Calu3 (cell line): Measurements from ENCODE around the gene ZNF804A. TPM values are rescaled to one million over a fixed set of nuclear protein-coding genes. Genes with fewer than 3 reads are reported as not detected.

Source experiments
- Bru-seq: library from RNA; stranded (reverse); fragments of 400-500 nt; gene quantifications from one replicate; lab custom pipeline; 2021; lab: Mats Ljungman, UMichigan
- BruChase-seq, 2 experiments: library from RNA; stranded (reverse); fragments of 400-500 nt; gene quantifications; one replicate each; lab custom pipeline; 2021; lab: Mats Ljungman, UMichigan
- BruUV-seq: library from RNA; stranded (reverse); fragments of 400-500 nt; replicated peaks from 2 replicates; lab custom pipeline; 2021; lab: Mats Ljungman, UMichigan
- CTCF ChIA-PET: fragments of 300-600 bp; sonication (Branson Sonifier 250); formaldehyde crosslinking; loops from one replicate; lab custom pipeline; 2022; ENCODE audit warnings: antibody characterized with exemption; lab: Charles Lee
- DNase-seq: peaks from one replicate; pipeline ENCODE4 v3.0.0; 2022
- H3K27ac Mint-ChIP-seq: one replicate; pipeline ENCODE4 v1.8.0; 2022; ENCODE audit warnings: mixed read lengths; ENCODE audit not compliant: unreplicated experiment
- H3K27me3 Mint-ChIP-seq: one replicate; pipeline ENCODE4 v1.8.0; 2022; ENCODE audit warnings: mixed read lengths; ENCODE audit not compliant: unreplicated experiment
- H3K36me3 Mint-ChIP-seq: one replicate; pipeline ENCODE4 v1.8.0; 2022; ENCODE audit warnings: mild to moderate bottlenecking, moderate library complexity, mixed read lengths; ENCODE audit not compliant: insufficient read depth, unreplicated experiment
- H3K4me1 Mint-ChIP-seq: one replicate; pipeline ENCODE4 v1.8.0; 2022; ENCODE audit warnings: mild to moderate bottlenecking, low read depth, mixed read lengths; ENCODE audit not compliant: unreplicated experiment
- H3K4me3 Mint-ChIP-seq: one replicate; pipeline ENCODE4 v1.8.0; 2022; ENCODE audit warnings: mild to moderate bottlenecking, low read depth, moderate library complexity, mixed read lengths; ENCODE audit not compliant: unreplicated experiment
- H3K9me3 Mint-ChIP-seq: one replicate; pipeline ENCODE4 v1.8.0; 2022; ENCODE audit warnings: low read depth, mixed read lengths; ENCODE audit not compliant: unreplicated experiment
- intact Hi-C: fragments of 100-400 bp; cut with micrococcal nuclease; formaldehyde crosslinking; loops from one replicate; pipeline ENCODE4 v1.10.0; 2022; ENCODE audit not compliant: unreplicated experiment
- long read RNA-seq: library from polyadenylated mRNA; stranded (forward); transcript quantifications from one replicate; pipeline ENCODE4 v2.0.0, GENCODE V29; 2022
- total RNA-seq: library from RNA; stranded (reverse); gene quantifications from 2 replicates; pipeline ENCODE4 v1.2.3, GENCODE V29; 2022
- TF ChIP-seq, protein P1 (sequence below): fragments of 200-600 bp; IDR thresholded peaks from one replicate; pipeline ENCODE4 v1.8.0; 2022; ENCODE audit warnings: antibody characterized with exemption; ENCODE audit not compliant: unreplicated experiment

The ZNF804A gene
- total RNA-seq (0.09 TPM in 1 of 2 replicates, not detected in the other), Bru-seq, nascent RNA (percentile 16 among the genes with signal in this experiment), BruChase-seq, experiment 1, labeled RNA remaining after a 6-hour chase (percentile 18 among the genes with signal in this experiment), BruChase-seq, experiment 2, labeled RNA remaining after a 2-hour chase (percentile 22 among the genes with signal in this experiment)
- long read RNA-seq, result 0 reads

- peak; percentile 40 for DNase-seq
- Mint-ChIP-seq H3K27me3 (no peaks in the 10 kb centered on the region), H3K9me3 (no peaks in the 10 kb centered on the region), H3K27ac (peak within 1 kb of the TSS; percentile 12), H3K4me1 (peaks cover 21% of the 10 kb centered on the region), H3K4me3 (peak within 1 kb of the TSS; percentile 81), H3K36me3 (peaks cover 18% of the 10 kb centered on the region)
- CTCF ChIA-PET, result interaction anchor here (0.6 kb wide), 1 partner anchor 591 kb away, joined by 5 read pairs; no protein-coding TSS in a partner anchor
- BruUV-seq, result no TSS peak
- intact Hi-C loops, result no loop called here
- TF ChIP-seq, protein P1, sequence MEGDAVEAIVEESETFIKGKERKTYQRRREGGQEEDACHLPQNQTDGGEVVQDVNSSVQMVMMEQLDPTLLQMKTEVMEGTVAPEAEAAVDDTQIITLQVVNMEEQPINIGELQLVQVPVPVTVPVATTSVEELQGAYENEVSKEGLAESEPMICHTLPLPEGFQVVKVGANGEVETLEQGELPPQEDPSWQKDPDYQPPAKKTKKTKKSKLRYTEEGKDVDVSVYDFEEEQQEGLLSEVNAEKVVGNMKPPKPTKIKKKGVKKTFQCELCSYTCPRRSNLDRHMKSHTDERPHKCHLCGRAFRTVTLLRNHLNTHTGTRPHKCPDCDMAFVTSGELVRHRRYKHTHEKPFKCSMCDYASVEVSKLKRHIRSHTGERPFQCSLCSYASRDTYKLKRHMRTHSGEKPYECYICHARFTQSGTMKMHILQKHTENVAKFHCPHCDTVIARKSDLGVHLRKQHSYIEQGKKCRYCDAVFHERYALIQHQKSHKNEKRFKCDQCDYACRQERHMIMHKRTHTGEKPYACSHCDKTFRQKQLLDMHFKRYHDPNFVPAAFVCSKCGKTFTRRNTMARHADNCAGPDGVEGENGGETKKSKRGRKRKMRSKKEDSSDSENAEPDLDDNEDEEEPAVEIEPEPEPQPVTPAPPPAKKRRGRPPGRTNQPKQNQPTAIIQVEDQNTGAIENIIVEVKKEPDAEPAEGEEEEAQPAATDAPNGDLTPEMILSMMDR, result no peak
Observed at GRCh38 chr2:184598316-184599053, at the start of gene ZNF804A. Gene ZNF804A, plus strand, starts transcription at chr2:184598529. Its CDS starts 431 bp downstream, at chr2:184598960.

DNA sequence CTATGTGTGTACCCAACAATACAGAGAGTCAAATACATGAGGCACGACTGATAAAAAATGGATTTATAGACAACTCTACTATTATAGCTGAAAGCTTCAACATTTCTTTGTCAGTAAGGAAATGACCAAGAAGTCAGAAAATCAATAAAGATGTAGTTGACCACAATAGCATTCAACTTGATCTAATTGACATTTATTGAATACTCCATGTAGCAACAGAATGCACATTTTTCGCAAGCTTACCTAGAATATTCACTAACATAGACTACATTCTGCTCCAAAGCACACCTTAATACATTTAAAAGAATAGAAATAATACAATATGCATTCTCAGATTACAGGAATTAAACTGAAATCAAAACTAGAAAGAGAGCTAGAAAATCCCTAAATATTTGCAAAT, 49.2 kb upstream of the ZNF804A start:
- no peaks in the 10 kb centered on the region for H3K4me1 Mint-ChIP-seq
- no peaks in the 10 kb centered on the region for H3K27me3 Mint-ChIP-seq
- H3K27ac Mint-ChIP-seq, result no peak overlapping the region
- no peak for DNase-seq
- H3K36me3 Mint-ChIP-seq, result no peaks in the 10 kb centered on the region
- H3K9me3 Mint-ChIP-seq, result no peaks in the 10 kb centered on the region
- no TSS peak for BruUV-seq
- H3K4me3 Mint-ChIP-seq, result no peak overlapping the region
- TF ChIP-seq, protein P1, result no peak
- intact Hi-C loops, result no loop called here
- CTCF ChIA-PET, result no interaction called here

DNA sequence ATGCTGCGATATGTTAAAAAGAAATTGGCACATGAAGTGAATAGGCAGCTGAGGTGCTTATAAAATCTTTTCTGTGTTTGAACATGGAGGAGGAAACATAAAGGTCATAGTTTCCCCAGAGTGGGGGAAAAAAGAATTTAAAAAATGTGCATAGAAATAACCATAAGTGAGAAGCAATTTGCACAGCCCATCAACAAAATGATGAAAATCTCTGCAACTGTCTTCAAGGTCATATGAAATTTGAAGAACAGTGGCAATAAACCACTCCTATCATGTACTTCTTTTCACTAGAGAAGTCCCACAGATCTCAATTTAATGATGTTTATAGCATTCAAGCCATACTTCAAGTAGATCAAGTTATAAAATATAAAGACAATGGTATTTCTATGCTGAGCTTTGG, 46.7 kb upstream of the ZNF804A start:
- Mint-ChIP-seq H3K4me3 (no peak overlapping the region), H3K4me1 (peaks cover 10% of the 10 kb centered on the region), H3K36me3 (no peaks in the 10 kb centered on the region), H3K27me3 (no peaks in the 10 kb centered on the region), H3K9me3 (no peaks in the 10 kb centered on the region), H3K27ac (no peak overlapping the region)
- CTCF ChIA-PET, result no interaction called here
- DNase-seq, result no peak
- BruUV-seq, result no TSS peak
- TF ChIP-seq, protein P1, result no peak
- intact Hi-C loops, result no loop called here

- intact Hi-C loops, result no loop called here
- Mint-ChIP-seq H3K4me1 (peaks cover 10% of the 10 kb centered on the region), H3K36me3 (no peaks in the 10 kb centered on the region), H3K9me3 (peaks cover 2% of the 10 kb centered on the region), H3K4me3 (no peak overlapping the region), H3K27ac (no peak overlapping the region), H3K27me3 (no peaks in the 10 kb centered on the region)
- CTCF ChIA-PET, result no interaction called here
- BruUV-seq, result no TSS peak
- TF ChIP-seq, protein P1, result no peak
- DNase-seq, result no peak
Observed at GRCh38 chr2:184554736-184555135, 43.6 kb upstream of the ZNF804A start.
